Colon (tissue), 2 donors: Measurements from ENCODE around the gene PLA2G5.
"Not testable (repeated sequence)": the region's sequence is repeated elsewhere in the genome, so short reads cannot be mapped to it uniquely, and the experiment has no call there.

Source experiments
- FAIRE-seq: peaks from 2 replicates; lab custom pipeline; 2012; peaks lifted over from hg19 to GRCh38; lab: Jason Lieb, UNC
- donor health status: control.
- donor health status: control.

PLA2G5 gene, protein sequence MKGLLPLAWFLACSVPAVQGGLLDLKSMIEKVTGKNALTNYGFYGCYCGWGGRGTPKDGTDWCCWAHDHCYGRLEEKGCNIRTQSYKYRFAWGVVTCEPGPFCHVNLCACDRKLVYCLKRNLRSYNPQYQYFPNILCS

DNA sequence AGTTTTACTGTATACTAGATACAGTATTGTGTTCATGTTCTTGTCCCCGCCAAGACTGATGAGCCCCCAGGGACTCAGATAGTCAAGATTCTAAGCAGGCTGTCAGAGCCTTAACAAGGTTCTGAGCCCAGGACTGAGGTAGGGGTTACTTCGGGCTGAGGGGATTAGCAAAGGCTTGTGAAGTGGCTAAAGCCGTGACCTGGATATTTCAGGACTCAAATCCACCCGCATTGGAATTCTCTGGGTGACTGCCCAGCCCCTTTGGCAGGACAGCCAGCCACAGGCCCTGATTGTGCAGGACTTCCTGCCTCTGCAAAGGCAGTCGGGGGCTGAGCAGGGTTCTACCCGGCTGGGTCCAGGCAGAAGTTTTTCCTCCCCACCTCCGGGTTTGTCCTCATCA lies at the start of gene PLA2G5:
PLA2G5 (plus strand) TSS at position 321 of the 400 bp plus-strand sequence. CDS start 14,637 bp downstream, outside the sequence.
- FAIRE-seq, result no peak

DNA sequence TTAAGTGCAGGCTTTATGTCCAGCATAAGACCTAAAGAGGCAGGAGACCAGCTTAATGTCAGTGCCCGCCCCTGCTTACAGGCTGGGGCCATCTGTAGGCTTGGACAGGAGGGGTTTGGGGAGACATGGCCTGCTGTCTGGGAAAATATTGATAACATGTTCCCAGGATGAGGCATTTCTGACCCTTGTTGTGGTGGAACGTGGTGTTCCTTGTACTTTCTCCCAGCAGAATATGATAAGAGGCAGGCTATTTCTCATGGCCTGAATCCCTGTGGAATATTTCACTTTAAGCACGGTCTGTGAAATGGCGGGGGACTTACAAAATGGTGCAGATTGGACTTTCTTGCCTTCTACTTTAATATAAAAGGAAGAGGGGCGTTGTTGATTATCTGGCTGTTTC lies 41.9 kb upstream of the PLA2G5 start:
- FAIRE-seq, result no peak

DNA sequence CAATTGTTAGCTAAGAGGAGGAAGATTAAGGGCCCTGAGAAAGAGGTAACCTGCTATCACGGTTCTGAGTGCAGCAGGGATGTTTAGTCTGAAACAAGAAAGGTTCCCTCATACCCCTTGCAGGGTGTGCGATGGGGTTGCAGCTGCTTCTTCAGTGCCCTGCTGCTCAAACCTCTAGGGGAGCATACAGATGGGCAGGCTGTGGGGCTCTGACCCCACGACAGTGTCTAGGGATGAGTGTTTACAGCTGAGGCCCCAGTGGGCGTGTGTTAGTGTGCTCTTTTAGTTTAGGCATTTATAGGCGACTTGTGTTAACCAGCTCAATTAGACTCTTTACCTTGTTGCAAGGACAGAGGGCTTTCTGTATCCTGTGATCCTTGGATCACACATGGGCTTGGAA lies 41.3 kb upstream of the PLA2G5 start:
- no peak for FAIRE-seq

DNA sequence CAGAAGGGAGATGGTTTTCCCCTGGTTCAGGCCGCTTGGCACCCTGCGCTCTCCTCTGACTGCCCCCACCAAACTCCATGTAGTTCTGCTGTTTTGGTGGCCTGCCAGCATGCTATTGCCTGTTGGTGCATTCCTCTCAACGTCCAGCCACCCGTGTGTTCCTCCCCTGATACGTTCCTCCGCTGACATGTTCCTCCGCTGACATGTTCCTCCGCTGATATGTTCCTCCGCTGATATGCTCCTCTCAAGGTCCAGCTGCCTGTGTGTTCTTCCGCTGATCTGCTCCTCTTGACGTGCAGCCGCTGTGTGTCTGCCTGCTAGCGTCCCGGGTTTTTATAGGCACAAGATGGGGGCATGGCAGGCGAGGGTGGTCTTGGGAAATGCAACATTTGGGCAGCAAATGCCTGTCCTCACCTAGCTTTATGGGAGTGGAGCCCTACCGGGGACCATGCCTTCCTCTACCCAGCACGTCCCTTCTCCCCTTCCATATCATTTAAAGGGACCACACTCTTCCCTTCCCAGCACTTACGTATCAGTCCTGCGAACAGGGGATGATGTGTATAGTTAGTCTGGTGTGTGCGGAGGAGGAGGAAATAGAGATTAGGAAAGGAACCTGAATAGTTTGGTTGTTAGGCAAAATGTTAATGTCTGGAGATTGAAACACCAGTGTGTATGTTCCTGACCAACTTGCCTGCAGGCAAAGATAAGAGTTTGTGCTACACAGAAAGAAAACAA lies 40.6 kb upstream of the PLA2G5 start:
- no peak for FAIRE-seq

DNA sequence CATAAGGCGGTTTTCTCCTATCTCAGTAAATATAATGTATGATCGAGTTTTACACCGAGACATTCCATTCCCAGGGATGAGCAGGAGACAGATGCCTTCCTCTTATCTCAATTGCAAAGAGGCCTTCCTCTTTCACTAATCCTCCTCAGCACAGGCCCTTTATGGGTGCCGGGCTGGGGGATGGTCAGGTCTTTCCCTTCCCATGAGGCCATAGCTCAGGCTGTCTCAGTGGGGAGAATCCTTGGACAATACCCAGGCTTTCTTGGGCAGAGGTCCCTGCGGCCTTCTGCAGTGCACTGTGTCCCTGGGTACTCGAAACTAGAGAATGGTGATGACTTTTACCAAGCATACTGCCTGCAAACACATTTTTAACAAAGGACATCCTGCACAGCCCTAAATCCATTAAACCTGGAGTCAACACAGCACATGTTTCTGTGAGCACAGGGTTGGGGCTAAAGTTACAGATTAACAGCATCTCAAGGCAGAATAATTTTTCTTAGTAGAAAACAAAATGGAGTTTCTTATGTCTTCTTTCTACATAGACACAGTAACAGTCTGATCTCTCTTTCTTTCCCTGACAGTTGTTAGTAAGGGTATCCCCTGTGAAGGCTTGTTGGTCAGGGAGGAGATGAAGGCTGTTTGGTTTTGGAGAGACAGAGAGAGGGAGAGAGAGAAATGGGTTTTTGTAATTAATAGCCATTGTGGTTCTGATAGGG lies 39.4 kb upstream of the PLA2G5 start:
- FAIRE-seq, result not testable (repeated sequence)

DNA sequence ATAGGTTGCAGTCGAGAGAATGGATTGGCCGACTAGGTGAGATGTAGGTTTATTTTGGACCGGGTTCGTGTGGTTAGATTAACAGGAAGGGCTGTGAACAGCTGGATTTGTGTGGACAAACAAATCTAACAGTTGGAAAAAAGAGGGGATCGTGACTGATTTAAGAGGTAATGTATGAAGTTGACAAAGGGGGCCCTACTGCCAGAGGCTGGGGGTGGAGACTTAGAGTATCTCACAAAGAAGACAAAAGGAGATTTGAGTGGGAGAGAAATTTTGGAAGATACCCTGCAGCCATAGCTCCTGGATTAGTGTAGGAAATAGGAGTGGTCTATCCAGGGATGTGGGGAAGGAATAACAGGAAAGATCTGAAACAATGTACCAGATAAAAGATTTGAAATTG lies 38.8 kb upstream of the PLA2G5 start:
- FAIRE-seq, result no peak

DNA sequence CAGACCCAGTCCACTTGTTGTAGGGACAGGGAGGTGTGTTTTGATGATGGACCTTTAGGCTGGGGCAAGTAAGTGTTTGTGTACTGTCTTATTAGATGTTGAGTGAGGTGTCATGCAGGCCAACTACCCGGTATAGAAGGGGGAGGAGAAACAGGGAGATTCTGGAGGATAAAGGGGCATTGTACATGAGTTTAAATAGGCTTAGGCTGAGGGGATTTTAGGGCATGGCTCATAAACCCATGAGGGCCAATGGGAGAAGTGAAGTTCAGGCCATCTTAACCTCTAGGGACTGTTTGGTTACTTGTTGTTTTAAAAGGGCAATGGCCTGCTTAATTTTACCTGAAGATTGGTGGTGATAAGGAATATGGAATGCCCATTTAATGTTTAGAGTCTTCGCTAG lies 38.2 kb upstream of the PLA2G5 start:
- no peak for FAIRE-seq

DNA sequence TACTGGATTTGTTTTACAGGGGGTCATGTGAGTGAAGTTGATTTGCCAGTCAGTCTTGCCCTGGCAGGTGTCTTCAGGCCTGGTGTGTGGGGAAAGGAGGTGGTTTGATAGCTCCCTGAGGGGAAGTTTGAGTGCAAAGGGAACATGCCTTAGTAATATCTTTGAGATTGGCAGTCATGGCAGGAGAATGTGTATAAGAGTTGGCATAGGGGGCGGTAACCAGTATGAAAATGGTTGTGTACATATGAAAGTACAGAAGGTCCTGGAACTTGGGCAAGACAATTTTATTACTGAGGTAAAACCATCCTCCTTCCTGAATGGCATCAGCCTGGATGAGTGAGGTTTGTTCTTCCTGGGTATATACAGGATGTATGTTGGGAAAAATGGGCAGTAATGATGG lies 37.6 kb upstream of the PLA2G5 start:
- no peak for FAIRE-seq

DNA sequence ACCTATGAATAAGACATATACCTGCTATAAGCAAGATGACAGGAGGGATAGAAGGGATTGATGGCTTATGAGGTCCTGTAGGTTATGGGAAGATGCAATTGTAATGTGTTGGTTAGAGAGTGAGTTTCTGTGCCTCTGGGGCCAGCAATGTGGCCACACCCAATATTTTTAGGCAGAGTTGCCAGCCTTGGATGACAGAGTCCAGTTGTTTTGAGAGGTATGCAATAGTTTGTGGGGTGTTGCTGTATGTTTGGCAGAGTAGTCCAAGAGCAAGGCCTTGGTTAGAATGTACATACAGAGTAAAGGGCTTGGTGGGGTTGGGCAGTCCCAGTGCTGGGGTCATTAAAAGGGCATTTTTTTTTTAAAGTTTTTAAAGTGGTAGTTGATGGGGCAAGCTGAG lies 36.6 kb upstream of the PLA2G5 start:
- FAIRE-seq, result no peak

DNA sequence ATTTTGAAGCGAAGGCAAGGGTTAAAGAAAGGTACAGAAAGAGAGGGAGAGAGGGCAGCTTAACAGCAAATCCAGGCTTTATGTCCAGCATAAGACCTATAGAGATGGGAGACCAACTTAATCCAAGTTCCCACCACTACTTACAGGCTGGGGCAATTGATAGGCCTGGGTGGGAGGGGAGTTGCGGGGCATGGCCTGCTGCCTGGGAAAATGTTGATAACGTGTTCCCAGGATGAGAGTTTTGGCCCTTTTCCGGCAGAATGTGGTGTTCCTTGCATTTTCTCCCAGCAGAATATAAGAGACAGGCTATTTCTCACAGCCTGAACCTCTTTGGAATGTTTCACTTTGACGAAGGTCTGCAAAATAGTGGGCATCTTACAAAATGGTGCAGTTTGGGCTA lies 34.9 kb upstream of the PLA2G5 start:
- FAIRE-seq, result no peak

DNA sequence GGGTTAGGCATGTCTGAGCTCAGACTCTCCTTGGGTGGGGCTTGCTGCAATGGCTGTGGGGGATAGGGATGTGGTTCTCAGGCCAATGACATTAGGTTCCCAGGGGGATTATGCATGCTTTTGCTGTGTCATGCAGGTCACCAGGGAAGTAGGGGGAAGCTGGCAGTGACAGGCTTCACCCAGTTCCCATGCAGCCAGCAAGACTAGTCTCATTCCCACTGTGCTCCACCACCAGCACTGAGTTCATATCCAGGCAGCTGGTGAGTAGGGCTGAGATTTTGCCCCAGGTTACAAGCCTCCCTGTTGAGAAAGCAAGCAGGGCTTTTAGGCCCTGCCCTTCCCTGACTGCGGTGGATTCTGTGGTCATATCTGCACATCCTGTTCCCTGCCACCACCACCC lies 32.1 kb upstream of the PLA2G5 start:
- no peak for FAIRE-seq

DNA sequence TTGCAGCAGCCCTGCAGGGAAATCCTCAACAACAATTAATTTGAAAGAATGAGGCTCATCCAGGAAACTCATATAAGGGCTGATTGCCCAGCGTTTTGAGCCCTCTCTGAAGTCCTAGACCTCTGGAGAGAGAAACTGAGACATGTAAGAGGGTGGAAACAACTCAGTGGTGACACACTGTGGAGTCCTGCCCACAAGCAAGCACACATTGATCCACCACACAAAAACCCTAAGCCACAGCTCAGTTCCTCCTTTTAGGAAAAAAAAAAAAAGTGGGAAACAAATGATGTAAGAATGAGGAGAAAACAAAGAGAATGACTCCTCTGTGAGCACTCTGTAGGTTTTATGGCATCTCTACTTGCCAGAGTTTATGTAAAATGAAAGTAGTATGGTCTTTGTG lies 22.9 kb upstream of the PLA2G5 start:
- FAIRE-seq, result no peak

DNA sequence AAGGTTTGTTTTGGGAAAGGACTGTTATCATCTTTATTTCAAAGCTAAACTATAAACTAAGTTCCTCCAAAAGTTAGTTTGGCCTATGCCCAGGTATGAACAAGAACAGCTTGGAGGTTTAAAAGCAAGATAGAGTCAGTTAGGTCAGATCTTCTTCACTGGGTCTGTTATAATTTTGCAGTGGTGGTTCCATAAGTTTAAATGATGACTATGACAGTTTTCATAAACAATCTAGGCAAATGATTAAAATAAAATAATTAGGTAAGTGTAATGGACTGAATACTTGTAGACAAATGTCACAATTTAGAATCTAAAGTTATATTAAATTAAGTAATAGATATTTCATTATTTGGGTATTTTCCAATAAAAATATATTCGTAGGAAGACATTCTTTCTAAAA lies 21.4 kb upstream of the PLA2G5 start:
- FAIRE-seq, result no peak

DNA sequence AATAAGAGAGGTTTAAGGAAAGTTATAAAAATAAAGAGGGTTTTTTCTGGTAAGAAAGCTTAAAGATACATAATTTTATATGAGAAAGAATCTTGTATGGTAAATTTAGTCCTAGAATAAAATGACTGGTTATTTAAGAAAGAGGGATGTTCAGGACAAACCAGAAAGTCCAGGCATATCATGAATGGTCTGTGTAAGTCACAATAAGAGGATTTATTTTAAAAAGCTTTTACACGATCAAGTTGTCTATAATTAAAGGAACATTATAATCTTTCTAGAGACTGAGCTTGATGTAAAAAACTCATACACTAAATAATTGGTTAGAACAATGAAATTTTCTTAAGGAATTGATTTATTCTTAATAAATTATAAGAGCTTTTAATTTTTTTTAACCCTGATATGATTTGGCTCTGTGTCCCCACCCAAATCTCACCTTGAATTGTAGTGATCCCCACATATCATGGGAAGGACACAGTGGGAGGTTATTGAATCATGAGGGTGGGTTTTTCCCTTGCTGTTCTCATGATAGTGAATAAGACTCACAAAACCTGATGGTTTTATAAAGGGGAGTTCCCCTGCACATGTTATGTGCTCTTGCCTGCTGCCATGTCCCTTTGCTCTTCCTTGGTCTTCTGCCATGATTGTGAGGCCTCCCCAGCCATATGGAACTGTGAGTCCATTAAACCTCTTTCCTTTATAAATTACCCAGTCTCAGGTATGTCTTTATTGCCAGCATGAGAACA lies 20.8 kb upstream of the PLA2G5 start:
- not testable (repeated sequence) for FAIRE-seq

DNA sequence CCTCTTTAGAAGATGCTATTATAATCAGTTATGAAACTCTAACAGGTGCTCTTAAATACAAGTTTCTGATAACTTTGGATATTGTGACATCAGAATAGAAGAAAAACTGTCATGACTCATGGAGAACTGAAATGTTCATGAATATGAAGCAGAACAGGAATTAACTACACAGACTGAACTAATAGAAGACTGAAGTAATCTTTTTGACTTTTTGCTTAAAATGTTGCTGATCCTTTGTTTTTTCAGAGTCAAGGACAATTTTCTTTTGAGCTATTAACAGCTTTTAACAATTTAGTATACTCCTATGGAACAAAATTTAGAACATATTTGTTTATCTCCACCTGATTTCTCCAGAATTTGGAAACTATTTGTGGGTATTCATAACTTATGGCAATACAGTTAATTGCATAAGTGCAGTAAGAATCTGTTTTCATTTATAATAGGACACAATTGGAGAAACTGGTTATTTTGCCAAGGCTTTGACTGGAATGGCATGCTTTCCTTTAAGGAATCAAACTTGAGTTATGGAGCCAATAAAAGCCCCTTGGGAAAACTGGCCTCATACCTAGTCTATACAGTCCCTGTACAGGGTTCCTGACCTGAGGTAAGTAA lies 18.7 kb upstream of the PLA2G5 start:
- FAIRE-seq, result no peak

DNA sequence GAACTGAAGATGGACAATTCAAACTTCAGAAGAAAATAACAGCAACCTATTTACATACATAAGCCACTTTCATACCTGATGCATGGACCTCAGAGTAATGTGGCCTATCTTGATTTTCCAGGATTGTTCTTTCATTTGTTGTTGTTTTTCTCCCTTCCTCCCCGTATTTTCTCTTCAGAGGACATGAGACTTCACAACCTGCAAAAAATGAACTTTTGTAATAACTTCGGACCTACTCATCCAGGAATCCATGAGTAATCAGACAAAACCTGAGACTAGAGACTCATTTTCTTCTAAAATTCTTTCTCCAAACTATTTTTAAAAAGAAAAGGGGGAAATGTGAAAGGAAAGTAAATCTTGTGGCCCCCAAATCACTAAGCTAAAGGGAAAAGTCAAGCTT lies 17.6 kb upstream of the PLA2G5 start:
- no peak for FAIRE-seq

DNA sequence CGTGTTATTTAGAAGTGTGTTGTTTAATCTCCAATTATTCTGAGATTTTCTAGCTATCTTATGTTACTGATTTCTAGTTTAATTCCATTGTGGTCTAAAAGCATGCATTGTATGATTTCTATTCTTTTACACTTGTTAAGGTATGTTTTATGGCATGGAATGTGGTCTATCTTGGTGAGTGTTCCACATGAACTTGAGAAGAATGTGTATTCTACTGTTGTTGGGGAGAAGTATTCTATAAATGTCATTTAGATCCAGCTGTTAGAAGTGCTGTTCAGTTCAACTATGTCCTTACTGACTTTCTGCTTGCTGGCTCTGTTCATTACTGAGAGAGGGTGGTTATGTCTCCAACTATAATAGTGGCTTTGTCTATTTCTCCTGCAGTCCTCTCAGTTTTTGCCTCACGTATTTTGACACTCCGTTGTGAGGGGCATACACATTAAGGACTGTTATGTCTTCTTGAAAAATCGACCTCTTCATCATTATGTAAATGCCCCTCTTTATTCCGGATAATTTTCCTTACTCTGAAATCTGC lies 12.0 kb upstream of the PLA2G5 start:
- FAIRE-seq, result no peak

DNA sequence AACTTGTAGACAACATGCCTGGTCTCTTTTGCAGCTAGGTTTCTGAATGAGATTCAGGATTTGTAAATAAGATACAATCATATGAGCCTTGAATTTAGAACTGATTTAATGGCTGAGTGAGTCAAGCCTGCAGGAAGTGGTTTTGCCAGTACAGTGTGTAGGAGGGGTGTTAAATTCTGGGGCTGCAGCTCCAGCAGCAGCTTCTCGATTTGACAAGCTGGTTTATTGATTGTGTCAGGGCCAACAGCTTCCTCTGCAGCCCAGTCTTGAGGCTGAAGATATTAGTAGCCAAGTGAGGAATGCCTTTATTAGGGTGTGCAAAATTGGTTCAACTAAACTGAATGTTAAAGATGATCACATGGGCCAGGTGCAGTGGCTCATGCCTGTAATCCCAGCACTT lies 11.5 kb upstream of the PLA2G5 start:
- no peak for FAIRE-seq

DNA sequence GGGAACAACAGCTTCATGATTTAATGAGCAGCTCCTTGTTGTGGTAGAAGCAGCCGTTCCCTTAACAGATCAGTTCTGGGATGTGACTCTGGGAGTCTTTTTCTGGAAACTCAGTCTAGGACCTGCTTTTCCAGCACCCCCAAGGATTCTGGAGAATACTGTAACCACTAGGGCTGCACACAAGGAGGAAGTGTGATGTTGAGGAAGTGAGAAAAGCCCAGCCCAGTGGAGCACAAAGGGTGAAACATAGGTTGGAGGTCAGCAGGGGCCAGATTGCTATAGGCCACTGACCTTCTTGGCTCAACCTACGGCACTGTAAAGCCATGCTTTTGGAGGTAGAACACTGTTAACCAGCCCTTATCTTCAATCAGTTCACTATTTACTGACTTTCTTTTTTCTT lies 10.1 kb upstream of the PLA2G5 start:
- no peak for FAIRE-seq

DNA sequence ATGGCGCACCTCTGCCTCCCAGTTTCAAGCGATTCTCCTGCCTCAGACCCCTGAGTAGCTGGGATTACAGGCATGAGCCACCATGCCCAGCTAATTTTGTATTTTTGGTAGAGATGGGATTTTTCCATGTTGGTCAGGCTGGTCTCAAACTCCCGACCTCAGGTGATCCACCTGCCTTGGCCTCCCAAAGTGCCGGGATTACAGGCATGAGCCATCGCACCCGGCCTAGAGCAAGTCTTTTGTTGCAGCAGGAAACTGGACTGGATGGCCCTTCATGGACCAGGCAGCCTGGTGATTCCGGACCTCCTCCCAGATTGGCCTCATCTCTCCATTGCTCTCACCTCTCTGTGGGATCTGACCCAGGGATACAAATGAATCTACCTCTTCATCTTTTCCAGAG lies 9.2 kb upstream of the PLA2G5 start:
- FAIRE-seq, result not testable (repeated sequence)

DNA sequence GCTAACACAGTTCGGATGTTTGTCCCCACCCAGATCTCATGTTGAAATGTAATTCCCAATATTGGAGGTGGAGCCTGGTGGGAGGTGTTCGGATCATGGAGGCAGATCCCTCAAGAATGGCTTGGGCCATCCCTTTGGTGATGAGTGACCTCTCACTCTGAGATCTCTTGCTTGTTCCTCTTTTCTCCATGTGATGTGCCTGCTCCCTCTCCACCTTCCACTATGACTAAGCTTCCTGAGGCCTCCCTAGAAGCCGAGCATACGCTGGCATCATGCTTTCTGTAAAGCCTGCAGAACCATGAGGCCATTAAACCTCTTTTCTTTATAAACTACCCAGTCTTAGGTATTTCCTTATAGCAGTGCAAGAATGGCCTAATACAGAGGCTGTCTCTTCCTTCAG lies 8.1 kb upstream of the PLA2G5 start:
- FAIRE-seq, result no peak

DNA sequence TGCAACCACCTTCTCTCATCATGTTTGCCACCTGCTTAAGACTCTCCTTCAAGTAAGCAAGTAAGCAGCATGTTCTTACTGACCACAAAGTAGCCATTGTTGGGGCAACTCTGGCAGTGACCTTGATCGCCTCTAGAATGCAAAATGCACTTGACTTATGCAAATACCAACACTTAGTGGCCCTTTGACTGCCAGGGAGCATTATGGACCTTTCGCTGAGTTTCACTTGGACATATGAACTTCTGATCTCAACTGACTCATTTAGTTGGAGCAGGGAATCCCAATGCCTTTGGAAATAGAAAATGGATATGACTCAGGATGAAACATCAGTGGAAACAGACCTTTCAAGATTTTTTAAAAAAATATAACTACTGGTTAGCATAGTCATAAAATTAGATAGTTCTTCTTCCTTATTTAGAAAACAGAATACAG lies 6.1 kb upstream of the PLA2G5 start:
- FAIRE-seq, result no peak
